GM23338 (cell line): ENCODE measurements around the gene CIDEB. TPM values are rescaled to one million over a fixed set of nuclear protein-coding genes. Genes with fewer than 3 reads are reported as not detected.

Experiments
- ATAC-seq: fragments of 200-7000 bp; cut with Tn5 transposase; 3 replicates; pipeline ENCODE4 v1.9.1; 2020
- DNase-seq: peaks from one replicate; pipeline ENCODE4 v3.0.0-alpha.2; 2015; ENCODE audit warnings: low spot score
- H2AFZ ChIP-seq: fragments of 200-600 bp; sonication (generic); 2 replicates; pipeline ENCODE4 v1.8.0; 2016; ENCODE audit warnings: antibody characterized with exemption, mild to moderate bottlenecking, moderate library complexity
- H3F3A ChIP-seq: fragments of 200-600 bp; sonication (generic); replicated peaks from 2 replicates; pipeline ENCODE4 v1.8.0; 2017; ENCODE audit warnings: antibody characterized with exemption, mixed run types, low read depth
- H3K27ac ChIP-seq: fragments of 200-600 bp; sonication (generic); 2 replicates; pipeline ENCODE4 v1.6.1; 2016; ENCODE audit warnings: low read depth
- H3K27me3 ChIP-seq: fragments of 200-600 bp; sonication (generic); 2 replicates; pipeline ENCODE4 v1.8.0; 2016; ENCODE audit warnings: mild to moderate bottlenecking, mixed run types, moderate library complexity; ENCODE audit not compliant: insufficient read depth
- H3K36me3 ChIP-seq: fragments of 200-600 bp; sonication (generic); 2 replicates; pipeline ENCODE4 v1.8.0; 2016; ENCODE audit warnings: mild to moderate bottlenecking; ENCODE audit not compliant: insufficient read depth
- H3K4me1 ChIP-seq: fragments of 200-600 bp; sonication (generic); 2 replicates; pipeline ENCODE4 v1.8.0; 2016; ENCODE audit warnings: mild to moderate bottlenecking, moderate library complexity; ENCODE audit not compliant: insufficient read depth
- H3K4me2 ChIP-seq: fragments of 200-600 bp; sonication (generic); 2 replicates; pipeline ENCODE4 v1.7.1; 2017; ENCODE audit warnings: mixed run types
- H3K4me3 ChIP-seq: fragments of 200-600 bp; sonication (generic); 2 replicates; pipeline ENCODE4 v1.6.1; 2016; ENCODE audit warnings: mixed run types
- H3K79me2 ChIP-seq: fragments of 200-600 bp; sonication (generic); replicated peaks from 2 replicates; pipeline ENCODE4 v1.8.0; 2017; ENCODE audit warnings: mild to moderate bottlenecking; ENCODE audit not compliant: insufficient read depth
- H3K9me2 ChIP-seq: fragments of 200-600 bp; sonication (generic); 2 replicates; pipeline ENCODE4 v1.8.0; 2017; ENCODE audit not compliant: insufficient read depth
- H4K20me1 ChIP-seq: fragments of 200-600 bp; sonication (generic); replicated peaks from 2 replicates; pipeline ENCODE4 v1.8.0; 2017; ENCODE audit warnings: mild to moderate bottlenecking; ENCODE audit not compliant: insufficient read depth
- H3K27ac Mint-ChIP-seq: 2 replicates; pipeline ENCODE4 v1.8.0; 2020; ENCODE audit warnings: inconsistent platforms, mild to moderate bottlenecking, moderate library complexity, mixed read lengths
- H3K27me3 Mint-ChIP-seq: 3 replicates; pipeline ENCODE4 v1.8.0; 2022; ENCODE audit warnings: low read depth, mild to moderate bottlenecking, moderate library complexity, mixed read lengths, inconsistent platforms; ENCODE audit not compliant: insufficient read depth, poor library complexity
- H3K36me3 Mint-ChIP-seq: 3 replicates; pipeline ENCODE4 v1.8.0; 2021; ENCODE audit warnings: low read depth, mild to moderate bottlenecking, inconsistent platforms, moderate library complexity, mixed read lengths
- H3K4me1 Mint-ChIP-seq: 3 replicates; pipeline ENCODE4 v1.8.0; 2020; ENCODE audit warnings: mild to moderate bottlenecking, inconsistent platforms, mixed read lengths
- H3K4me3 Mint-ChIP-seq: 3 replicates; pipeline ENCODE4 v1.8.0; 2021; ENCODE audit warnings: moderate library complexity, mild to moderate bottlenecking, inconsistent platforms, mixed read lengths
- H3K9me3 Mint-ChIP-seq: 3 replicates; pipeline ENCODE4 v1.8.0; 2020; ENCODE audit warnings: moderate library complexity, mild to moderate bottlenecking, inconsistent platforms, mixed read lengths
- ZNF462 ChIP-seq: fragments of 250-450 bp; sonication (Bioruptor Pico); IDR thresholded peaks from 2 replicates; pipeline ENCODE4 v1.5.0; 2020; ENCODE audit warnings: mild to moderate bottlenecking, moderate library complexity
- polyA plus RNA-seq: library from polyadenylated mRNA; unstranded; fragments of >200 nt; fragmentation: Nextera tagmentation; extraction: Ambion mirVana; gene quantifications from 2 replicates; pipeline ENCODE4 v1.2.1, GENCODE V29; 2016
- total RNA-seq: library from RNA; depleted of rRNA; stranded (reverse); fragments of >200 nt; shearing (Covaris generic); gene quantifications from 2 replicates; pipeline ENCODE4 v1.2.3, GENCODE V29; 2014
- TF ChIP-seq, protein P1 (sequence below), 2 experiments: fragments of 200-600 bp in 1 of 2; sonication (generic) in 1 of 2; conservative IDR thresholded peaks; 2 replicates each; pipeline versions ENCODE4 v1.5.1 to v1.6.1; 2016 to 2017; ENCODE audit warnings: antibody characterized with exemption in 2 of 2, low read depth in 2 of 2, mild to moderate bottlenecking in 2 of 2, moderate library complexity in 1 of 2

Gene CIDEB
- total and polyA plus RNA-seq, 2 experiments from 2014 or later, result 3.4 to 4.6 TPM

DNA sequence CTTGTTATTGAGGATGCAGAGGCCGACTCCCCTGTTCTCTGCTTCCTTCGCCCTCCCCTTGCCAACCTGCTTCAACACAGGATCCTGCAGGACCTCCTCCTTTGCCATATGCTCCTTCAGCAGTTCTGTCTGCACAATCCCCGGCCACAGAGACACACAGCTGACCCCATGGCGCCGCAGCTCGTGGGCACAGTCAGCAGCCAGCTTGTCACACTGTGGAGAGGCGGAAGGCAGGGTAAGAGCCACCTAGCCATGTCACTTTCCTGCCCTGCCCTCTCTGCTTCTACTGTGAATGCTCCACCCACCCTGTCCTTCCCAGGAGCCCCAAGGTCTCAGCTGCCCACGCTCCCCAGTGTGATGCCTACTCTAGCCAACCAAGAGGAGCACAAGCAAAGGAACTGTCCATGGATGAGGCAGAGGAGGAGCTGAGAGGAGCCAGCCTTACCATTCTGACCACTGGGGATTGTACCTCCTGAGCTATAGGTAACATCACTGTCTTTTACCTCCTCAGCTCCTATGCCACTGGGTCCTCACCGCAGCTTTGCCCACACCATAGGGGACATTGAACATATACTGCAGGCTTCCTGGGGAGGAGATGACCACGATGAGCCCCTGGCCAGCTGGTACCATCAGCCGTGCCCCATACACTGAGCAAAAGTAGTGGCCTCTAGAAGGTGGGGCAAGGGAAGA lies 15.5 kb downstream of the CIDEB start:
- Mint-ChIP-seq H3K4me1 (peaks cover 2% of the 10 kb centered on the region), H3K27me3 (peaks cover 7% of the 10 kb centered on the region)

More for the DNA sequence above, 15.5 kb downstream of the CIDEB start:
- no peaks in the 10 kb centered on the region for H3K79me2 ChIP-seq
- Mint-ChIP-seq H3K9me3 (no peaks in the 10 kb centered on the region), H3K4me3 (no peak overlapping the region), H3K36me3 (peaks cover 5% of the 10 kb centered on the region; the same call in 2 of the 3 replicates), H3K27ac (no peak overlapping the region)
- no peaks in the 10 kb centered on the region for H3K4me1 ChIP-seq
- TF ChIP-seq ZNF462, result no peak
- TF ChIP-seq, protein P1, sequence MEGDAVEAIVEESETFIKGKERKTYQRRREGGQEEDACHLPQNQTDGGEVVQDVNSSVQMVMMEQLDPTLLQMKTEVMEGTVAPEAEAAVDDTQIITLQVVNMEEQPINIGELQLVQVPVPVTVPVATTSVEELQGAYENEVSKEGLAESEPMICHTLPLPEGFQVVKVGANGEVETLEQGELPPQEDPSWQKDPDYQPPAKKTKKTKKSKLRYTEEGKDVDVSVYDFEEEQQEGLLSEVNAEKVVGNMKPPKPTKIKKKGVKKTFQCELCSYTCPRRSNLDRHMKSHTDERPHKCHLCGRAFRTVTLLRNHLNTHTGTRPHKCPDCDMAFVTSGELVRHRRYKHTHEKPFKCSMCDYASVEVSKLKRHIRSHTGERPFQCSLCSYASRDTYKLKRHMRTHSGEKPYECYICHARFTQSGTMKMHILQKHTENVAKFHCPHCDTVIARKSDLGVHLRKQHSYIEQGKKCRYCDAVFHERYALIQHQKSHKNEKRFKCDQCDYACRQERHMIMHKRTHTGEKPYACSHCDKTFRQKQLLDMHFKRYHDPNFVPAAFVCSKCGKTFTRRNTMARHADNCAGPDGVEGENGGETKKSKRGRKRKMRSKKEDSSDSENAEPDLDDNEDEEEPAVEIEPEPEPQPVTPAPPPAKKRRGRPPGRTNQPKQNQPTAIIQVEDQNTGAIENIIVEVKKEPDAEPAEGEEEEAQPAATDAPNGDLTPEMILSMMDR (conservative IDR thresholded peaks at IDR 0.05; ENCODE audit: low read depth in 2 of 2), result no peak
- no peaks in the 10 kb centered on the region for H3K9me2 ChIP-seq
- no peaks in the 10 kb centered on the region; the same call in 1 of the 2 replicates for H3K36me3 ChIP-seq
- H3K4me3 ChIP-seq, result no peak overlapping the region
- peaks cover 2% of the 10 kb centered on the region; the same call in 1 of the 2 replicates for H4K20me1 ChIP-seq
- no peak overlapping the region for H2AFZ ChIP-seq
- H3K4me2 ChIP-seq, result no peak overlapping the region
- H3F3A ChIP-seq, result peaks cover 2% of the 10 kb centered on the region; the same call in 1 of the 2 replicates
- H3K27ac ChIP-seq, result no peak overlapping the region
- DNase-seq (no peak), ATAC-seq (no peak)
- H3K27me3 ChIP-seq, result no peaks in the 10 kb centered on the region
